Activated CD4-positive, alpha-beta T cell treated with anti-CD3 and anti-CD28 coated beads for 36 hours (primary cell): ENCODE results near the gene TMEM86B. TPM values are rescaled to one million over a fixed set of nuclear protein-coding genes. Genes with fewer than 3 reads are reported as not detected.
A peak's percentile ranks its signal among the peaks of the same experiment; 100 is the strongest.

Experiments used
- ATAC-seq: fragments of 200-7000 bp; cut with Tn5 transposase; one replicate; pipeline ENCODE4 v1.10.0; 2021; ENCODE audit warnings: mild to moderate bottlenecking, moderate library complexity
- CTCF ChIA-PET: fragments of 350-600 bp; sonication (Branson Sonifier 250); formaldehyde crosslinking; loops from one replicate; lab custom pipeline; 2021; ENCODE audit warnings: antibody characterized with exemption; lab: Charles Lee
- POLR2A ChIA-PET: fragments of 350-600 bp; sonication (Branson Sonifier 250); formaldehyde crosslinking; loops from one replicate; lab custom pipeline; 2021; ENCODE audit warnings: antibody characterized with exemption, inconsistent platforms; lab: Charles Lee
- DNase-seq: peaks from one replicate; pipeline ENCODE4 v3.0.0-alpha.2; 2020
- H3K27ac Mint-ChIP-seq: one replicate; pipeline ENCODE4 v1.8.0; 2021; ENCODE audit warnings: mixed read lengths
- H3K27me3 Mint-ChIP-seq: one replicate; pipeline ENCODE4 v1.8.0; 2021; ENCODE audit warnings: mixed read lengths
- H3K36me3 Mint-ChIP-seq: one replicate; pipeline ENCODE4 v1.8.0; 2021; ENCODE audit warnings: low read depth, mixed read lengths
- H3K4me1 Mint-ChIP-seq: one replicate; pipeline ENCODE4 v1.8.0; 2021; ENCODE audit warnings: mixed read lengths
- H3K4me3 Mint-ChIP-seq: one replicate; pipeline ENCODE4 v1.8.0; 2021; ENCODE audit warnings: mild to moderate bottlenecking, moderate library complexity, mixed read lengths
- H3K9me3 Mint-ChIP-seq: one replicate; pipeline ENCODE4 v1.8.0; 2021; ENCODE audit warnings: low read depth, mixed read lengths
- intact Hi-C, 2 experiments: fragments of 100-400 bp; cut with DNase I in 1 of 2; cut with micrococcal nuclease in 1 of 2; formaldehyde crosslinking; loops; one replicate each; pipeline versions ENCODE4 v1.14.2 to v1.15.1; 2022 to 2024; cut with DNase I, micrococcal nuclease
- microRNA-seq: library from miRNA; unstranded; fragments of <30 nt; microRNA quantifications from one replicate; pipeline ENCODE4 v1.2.0, GENCODE V29; 2021; ENCODE audit warnings: borderline replicate concordance
- total RNA-seq, 2 experiments: library from RNA; stranded (reverse); gene quantifications; one replicate each; pipeline ENCODE4 v1.2.3, GENCODE V29; 2021

Gene TMEM86B
- total RNA-seq, 2 experiments from 2014 or later = 4.9 to 9.0 TPM

DNA sequence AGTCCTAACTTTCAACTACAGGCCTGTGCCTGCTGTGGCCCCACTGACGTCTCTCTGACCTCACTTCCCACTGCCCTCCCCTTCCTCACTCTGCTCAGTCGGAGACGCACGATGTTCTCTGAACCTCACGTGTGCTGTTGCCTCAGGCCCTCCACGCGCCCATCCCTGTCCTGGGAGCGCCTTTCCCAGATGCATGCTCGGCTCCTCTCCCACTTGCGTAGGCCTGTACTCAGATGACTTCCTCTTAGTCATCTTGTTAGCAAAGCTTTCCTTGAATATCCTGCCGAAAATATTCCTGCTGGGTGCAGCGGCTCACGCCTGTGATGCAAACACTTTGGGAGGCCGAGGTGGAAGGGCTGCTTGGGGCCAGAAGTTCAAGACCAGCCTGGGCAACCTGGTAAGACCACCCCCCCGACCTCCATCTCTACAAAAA, 39.1 kb downstream of the TMEM86B start:
- Mint-ChIP-seq H3K27me3 (peaks cover 7% of the 10 kb centered on the region), H3K4me1 (peaks cover 4% of the 10 kb centered on the region), H3K9me3 (no peaks in the 10 kb centered on the region), H3K4me3 (no peak overlapping the region), H3K36me3 (no peaks in the 10 kb centered on the region), H3K27ac (no peak overlapping the region)
- intact Hi-C loops = no loop called here
- no peak for ATAC-seq
- ChIA-PET POLR2A (no interaction called here), CTCF (interaction anchor here (0.6 kb wide), 1 partner anchor 23 kb away, joined by 3 read pairs; the partner anchor contains the start of gene DNAAF3)
- no peak for DNase-seq

DNA sequence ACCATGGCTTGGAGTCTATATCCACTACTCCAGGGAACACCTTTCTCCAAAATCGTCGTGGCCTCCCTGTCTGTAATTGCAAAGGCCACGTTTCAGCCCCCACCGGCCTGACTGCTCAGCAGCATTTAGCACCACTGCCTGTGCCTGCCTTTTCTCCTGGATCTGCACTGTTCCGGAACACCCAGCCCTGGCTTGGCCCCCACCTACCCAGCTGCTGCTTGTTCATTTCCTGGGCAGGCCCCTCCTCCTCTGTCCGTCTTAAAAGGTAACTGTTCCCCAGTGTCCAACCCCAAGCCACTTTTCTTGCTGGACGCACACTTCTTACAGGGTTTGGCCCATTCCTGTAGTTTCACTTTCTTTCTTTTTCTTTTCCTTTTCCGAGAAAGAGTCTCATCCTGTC, 39.9 kb downstream of the TMEM86B start:
- ChIA-PET CTCF (interaction anchor here (0.6 kb wide), 1 partner anchor 77 kb away, joined by 3 read pairs; no protein-coding TSS in a partner anchor), POLR2A (no interaction called here)
- no peaks in the 10 kb centered on the region for H3K9me3 Mint-ChIP-seq
- no peak for ATAC-seq
- H3K27ac Mint-ChIP-seq = no peak overlapping the region
- peaks cover 10% of the 10 kb centered on the region for H3K27me3 Mint-ChIP-seq
- no peak overlapping the region for H3K4me3 Mint-ChIP-seq
- intact Hi-C loops = no loop called here
- no peaks in the 10 kb centered on the region for H3K36me3 Mint-ChIP-seq
- no peak for DNase-seq
- peaks cover 4% of the 10 kb centered on the region for H3K4me1 Mint-ChIP-seq

DNA sequence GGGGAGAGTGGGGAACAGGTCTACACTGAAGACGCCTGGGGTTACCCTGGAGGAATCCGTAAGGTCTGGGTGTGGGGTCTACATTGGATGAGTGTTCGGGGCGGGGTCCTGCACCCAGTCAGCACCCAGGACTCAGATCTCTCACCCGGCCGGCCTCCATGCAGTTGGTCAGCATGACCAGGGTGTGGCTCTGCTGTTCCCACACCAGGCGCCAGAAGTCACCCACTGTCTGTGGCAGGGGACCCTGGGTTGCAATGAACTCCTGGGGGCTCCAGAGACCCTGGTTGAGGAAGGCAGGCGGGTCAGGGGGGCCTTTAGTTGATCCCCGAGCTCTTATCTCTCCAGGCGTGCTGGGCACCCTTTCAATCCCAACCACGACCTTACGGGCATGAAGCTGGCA, 42.5 kb downstream of the TMEM86B start:
- H3K4me3 Mint-ChIP-seq = no peak overlapping the region
- no peaks in the 10 kb centered on the region for H3K36me3 Mint-ChIP-seq
- peaks cover 4% of the 10 kb centered on the region for H3K4me1 Mint-ChIP-seq
- intact Hi-C loops = no loop called here
- ATAC-seq = no peak
- peaks cover 13% of the 10 kb centered on the region for H3K27me3 Mint-ChIP-seq
- no peak for DNase-seq
- ChIA-PET CTCF (interaction anchor here (0.7 kb wide), 1 partner anchor 314 kb away, joined by 4 read pairs; no protein-coding TSS in a partner anchor), POLR2A (no interaction called here)
- H3K9me3 Mint-ChIP-seq = no peaks in the 10 kb centered on the region
- H3K27ac Mint-ChIP-seq = no peak overlapping the region

DNA sequence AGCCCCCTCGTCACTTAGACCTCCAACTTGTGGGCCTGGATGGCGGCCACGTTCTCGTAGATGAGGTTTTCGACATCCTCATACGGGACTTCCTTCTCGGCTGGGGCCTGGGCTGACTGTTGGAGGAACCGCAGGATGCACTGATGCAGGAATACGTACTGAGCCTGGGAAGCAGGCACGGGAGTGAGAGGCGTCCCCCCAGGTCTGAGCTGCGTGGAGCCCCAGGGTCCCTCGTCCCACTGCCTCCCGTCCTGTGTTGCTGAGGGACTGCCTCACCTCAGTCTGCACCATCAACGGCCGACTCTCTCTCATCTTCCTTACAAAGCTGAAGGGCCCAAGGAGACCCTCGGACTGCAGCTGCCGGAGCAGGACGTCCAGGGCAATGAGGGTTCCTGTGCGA, 46.8 kb downstream of the TMEM86B start:
- H3K27me3 Mint-ChIP-seq = peaks cover 33% of the 10 kb centered on the region
- peaks cover 14% of the 10 kb centered on the region for H3K4me1 Mint-ChIP-seq
- no peak overlapping the region for H3K27ac Mint-ChIP-seq
- intact Hi-C loops = no loop called here
- ATAC-seq (no peak), DNase-seq (no peak)
- H3K9me3 Mint-ChIP-seq = no peaks in the 10 kb centered on the region
- H3K4me3 Mint-ChIP-seq = no peak overlapping the region
- no peaks in the 10 kb centered on the region for H3K36me3 Mint-ChIP-seq
- ChIA-PET CTCF (no interaction called here), POLR2A (no interaction called here)

DNA sequence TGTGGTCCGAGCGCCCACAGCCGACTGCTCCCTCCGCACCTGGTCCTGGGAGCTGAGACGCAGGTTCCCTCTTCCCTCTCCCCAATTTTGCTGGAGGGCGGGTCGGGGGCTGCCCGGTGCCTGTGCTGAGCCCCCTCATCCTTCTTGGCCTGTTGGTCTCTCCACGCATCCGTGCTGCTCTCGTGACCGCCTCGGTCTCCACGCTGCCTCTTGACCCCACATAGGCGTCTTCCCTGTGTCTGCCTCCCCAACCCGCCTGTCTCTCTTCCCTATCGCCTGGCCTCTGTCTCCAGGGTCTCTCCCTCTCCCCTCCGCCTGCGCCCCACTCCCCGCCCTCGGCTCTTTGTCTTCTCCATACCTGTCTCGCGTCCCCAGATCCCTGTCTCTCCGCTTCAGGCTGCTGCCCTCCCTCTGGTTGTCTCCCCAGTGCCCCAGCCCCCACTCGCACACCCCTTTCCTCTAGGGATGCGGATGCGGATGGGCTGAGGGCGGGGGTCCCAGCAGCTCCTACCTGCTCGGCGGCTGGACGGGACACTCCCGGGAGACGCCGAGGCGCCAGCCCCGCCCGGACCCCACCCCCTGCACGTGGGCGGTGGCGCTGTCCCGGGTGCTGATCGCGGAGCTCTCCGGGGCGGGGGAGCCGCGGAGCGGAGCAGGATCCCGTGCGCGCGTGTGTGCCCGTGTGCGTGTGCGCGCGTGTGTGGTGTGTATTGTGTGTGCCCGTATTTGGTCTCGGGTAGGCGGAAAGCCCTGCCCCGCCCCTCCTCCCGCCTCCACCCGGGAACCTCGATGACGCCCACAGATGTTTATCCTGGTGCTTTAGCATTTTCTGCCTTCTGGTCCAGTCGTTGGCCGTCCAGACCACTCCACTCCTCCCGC, 48.7 kb downstream of the TMEM86B start, which contains the start of gene SYT5:
Gene SYT5 (minus strand): TSS at position 684 of the 879 bp plus-strand sequence. CDS start 1,248 bp downstream, outside the sequence.
- H3K4me3 Mint-ChIP-seq = peak within 1 kb of the TSS; percentile 61
- intact Hi-C loops = loop anchor here (1.0 to 5.0 kb wide), 10 partner anchors 14 to 296 kb away; partner anchors contain the start of genes DNAAF3 (in 2 of the 2), HSPBP1 (in 1 of the 2), ISOC2 (in 1 of the 2) and KMT5C (in 1 of the 2)
- ChIA-PET POLR2A (interaction anchor here (0.6 to 1.0 kb wide), 4 partner anchors 10 to 419 kb away, joined by 3 to 5 read pairs (median 3); partner anchors contain the start of genes FIZ1 and UBE2S), CTCF (interaction anchor here (0.5 to 1.3 kb wide), 3 partner anchors 13 to 419 kb away, joined by 3 to 4 read pairs (median 3); partner anchors contain the start of gene FIZ1)
- H3K27ac Mint-ChIP-seq = no peak within 1 kb of the TSS
- H3K36me3 Mint-ChIP-seq = no peaks in the 10 kb centered on the region
- no peaks in the 10 kb centered on the region for H3K9me3 Mint-ChIP-seq
- ATAC-seq (peak; percentile 51), DNase-seq (peak; percentile 82)
- peaks cover 42% of the 10 kb centered on the region for H3K27me3 Mint-ChIP-seq
- H3K4me1 Mint-ChIP-seq = peaks cover 14% of the 10 kb centered on the region

DNA sequence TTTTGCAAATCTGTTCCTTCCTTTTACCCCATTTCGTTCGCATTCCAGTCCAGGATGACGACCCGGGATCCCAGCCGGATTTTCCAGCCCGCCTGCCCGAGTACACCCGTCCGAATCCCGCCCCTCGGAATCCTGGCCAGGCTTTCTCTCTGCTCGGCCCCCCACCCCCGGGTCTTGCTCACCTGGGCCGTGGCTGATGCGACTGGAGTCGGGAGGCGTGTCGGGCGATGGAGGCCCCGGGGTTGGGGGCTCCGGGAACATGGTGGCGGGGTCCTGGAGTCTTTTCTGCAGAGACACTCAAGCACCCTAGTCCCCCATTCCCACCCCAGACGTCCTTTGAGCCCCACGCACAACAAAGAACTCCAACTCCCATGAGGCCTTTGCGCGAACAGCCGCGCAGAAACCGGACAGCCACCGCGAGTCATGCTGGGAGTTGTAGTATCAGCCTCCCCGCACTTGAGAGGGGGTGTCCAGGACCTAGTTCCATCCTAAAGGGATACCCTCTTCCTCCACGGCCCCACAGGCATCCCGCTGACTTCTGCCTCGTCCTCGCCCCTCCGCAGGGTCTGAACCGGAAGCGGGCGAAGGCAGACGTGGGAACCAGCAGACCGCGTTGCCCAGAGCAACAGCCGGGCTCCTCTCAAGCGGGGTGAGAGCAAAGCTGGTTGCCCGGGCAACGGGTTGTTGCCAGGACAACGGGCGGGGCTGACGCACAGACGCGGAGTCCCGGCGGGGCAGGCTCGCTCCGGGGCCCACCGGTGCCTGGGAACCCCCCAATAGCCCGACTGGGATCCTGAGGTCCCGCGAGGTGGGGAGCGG, 49.6 kb downstream of the TMEM86B start:
- no peaks in the 10 kb centered on the region for H3K9me3 Mint-ChIP-seq
- POLR2A ChIA-PET = interaction anchor here (1.0 kb wide), 1 partner anchor 420 kb away, joined by 3 read pairs; the partner anchor contains the start of gene FIZ1
- peaks cover 49% of the 10 kb centered on the region for H3K27me3 Mint-ChIP-seq
- ATAC-seq (peak; percentile 81), DNase-seq (peak; percentile 95)
- H3K27ac Mint-ChIP-seq = no peak overlapping the region
- peak overlapping the region; percentile 61 for H3K4me3 Mint-ChIP-seq
- intact Hi-C loops = loop anchor here (1.0 to 5.0 kb wide), 9 partner anchors 13 to 297 kb away; partner anchors contain the start of genes DNAAF3 (in 2 of the 2), HSPBP1 (in 1 of the 2), ISOC2 (in 1 of the 2) and KMT5C (in 1 of the 2)
- CTCF ChIA-PET = interaction anchor here (0.7 to 1.3 kb wide), 4 partner anchors 12 to 172 kb away, joined by 3 to 4 read pairs (median 4); no protein-coding TSS in a partner anchor
- H3K4me1 Mint-ChIP-seq = peaks cover 20% of the 10 kb centered on the region
- H3K36me3 Mint-ChIP-seq = no peaks in the 10 kb centered on the region

Small RNA genes within 50 kb of the gene (microRNA-seq; reads per million reads assigned to microRNA genes)
- gene MIR6802 (3.2 reads per million), gene MIR6803 (9.2 reads per million, percentile 28 among the genes with 10 or more reads in this experiment), gene MIR6804 (6.7 reads per million, percentile 22 among the genes with 10 or more reads in this experiment)

Other genes with a start within 250 kb of the TMEM86B start
- gene GP6, start 190.5 kb downstream of the TMEM86B start, total RNA-seq = under 1 TPM in 1 of 2 experiments, not detected in 1; 0.09 TPM
- gene RDH13, start 165.6 kb downstream of the TMEM86B start, total RNA-seq = 10 to 100 TPM; 11.9 to 12.8 TPM
- 1 to 10 TPM; 2.2 to 2.3 TPM for gene EPS8L1, start 152.9 kb downstream of the TMEM86B start, total RNA-seq
- 10 to 100 TPM; 66.1 to 69.8 TPM for gene PPP1R12C, start 111.1 kb downstream of the TMEM86B start, total RNA-seq
- under 1 TPM; 0.47 to 0.50 TPM for gene TNNT1, start 79.6 kb downstream of the TMEM86B start, total RNA-seq
- gene TNNI3, start 71.0 kb downstream of the TMEM86B start, total RNA-seq = under 1 TPM in 1 of 2 experiments, not detected in 1; 0.32 TPM
- gene DNAAF3, start 62.1 kb downstream of the TMEM86B start, total RNA-seq = under 1 TPM; 0.53 to 0.72 TPM
- under 1 TPM in 1 of 2 experiments, not detected in 1; 0.37 TPM for gene SYT5, start 48.5 kb downstream of the TMEM86B start, total RNA-seq
- gene PTPRH, start 19.3 kb downstream of the TMEM86B start, total RNA-seq = not detected
- gene PPP6R1, start 30.3 kb upstream of the TMEM86B start, total RNA-seq = 100 to 1,000 TPM; 177 to 201 TPM
- gene HSPBP1, start 51.3 kb upstream of the TMEM86B start, total RNA-seq = 10 to 100 TPM; 41.1 to 45.2 TPM
- 1 to 10 TPM; 4.1 to 4.5 TPM for gene BRSK1, start 55.2 kb upstream of the TMEM86B start, total RNA-seq
- not detected for gene TMEM150B, start 96.6 kb upstream of the TMEM86B start, total RNA-seq
- gene KMT5C, start 111.1 kb upstream of the TMEM86B start, total RNA-seq = 10 to 100 TPM; 27.5 to 32.3 TPM
- gene COX6B2, start 126.0 kb upstream of the TMEM86B start, total RNA-seq = under 1 TPM; 0.14 to 0.30 TPM
- not detected for gene GARIN5B, start 134.5 kb upstream of the TMEM86B start, total RNA-seq
- under 1 TPM; 0.09 to 0.18 TPM for gene IL11, start 141.7 kb upstream of the TMEM86B start, total RNA-seq
- gene TMEM190, start 148.1 kb upstream of the TMEM86B start, total RNA-seq = not detected
- gene TMEM238, start 155.5 kb upstream of the TMEM86B start, total RNA-seq = 1 to 10 TPM; 5.9 to 6.3 TPM
- 1,000 to 10,000 TPM; 2,751 to 4,078 TPM for gene RPL28, start 157.2 kb upstream of the TMEM86B start, total RNA-seq
- gene UBE2S, start 179.0 kb upstream of the TMEM86B start, total RNA-seq = 100 to 1,000 TPM; 228 to 342 TPM
- gene SHISA7, start 214.5 kb upstream of the TMEM86B start, total RNA-seq = not detected
- 10 to 100 TPM; 24.3 to 28.0 TPM for gene ISOC2, start 232.9 kb upstream of the TMEM86B start, total RNA-seq
- gene C19orf85, start 236.0 kb upstream of the TMEM86B start, total RNA-seq = not detected
- gene ZNF628, start 247.9 kb upstream of the TMEM86B start, total RNA-seq = 1 to 10 TPM; 5.6 to 6.8 TPM